SK-N-SH (cell line): ENCODE results near the gene CXCR3.

Experiments
- CTCF ChIP-seq: fragments of 200-600 bp; sonication (generic); IDR thresholded peaks from 2 replicates; pipeline ENCODE4 v1.6.1; 2017; ENCODE audit warnings: antibody characterized with exemption, mild to moderate bottlenecking, moderate library complexity
- FOXM1 ChIP-seq: IDR thresholded peaks from 2 replicates; pipeline ENCODE4 v1.4.0; 2012; ENCODE audit warnings: low read depth, mild to moderate bottlenecking
- JUND ChIP-seq: IDR thresholded peaks from 2 replicates; pipeline ENCODE4 v1.4.0; 2012
- NFIC ChIP-seq: IDR thresholded peaks from 2 replicates; pipeline ENCODE4 v1.4.0; 2012; ENCODE audit warnings: borderline replicate concordance
- NRF1 ChIP-seq: IDR thresholded peaks from 2 replicates; pipeline ENCODE4 v1.6.1; 2012; ENCODE audit warnings: low read depth, mild to moderate bottlenecking, low read length
- POLR2AphosphoS5 ChIP-seq: IDR thresholded peaks from 2 replicates; pipeline ENCODE4 v1.6.1; 2012; ENCODE audit warnings: low read depth, low read length
- RXRA ChIP-seq: IDR thresholded peaks from 2 replicates; pipeline ENCODE4 v1.4.0; 2012; ENCODE audit warnings: low read depth, mild to moderate bottlenecking, borderline replicate concordance
- ZBTB33 ChIP-seq: IDR thresholded peaks from 2 replicates; pipeline ENCODE4 v1.4.0; 2012; ENCODE audit warnings: low read depth, borderline replicate concordance

- TF ChIP-seq RXRA (no peak), CTCF (no peak), POLR2AphosphoS5 (no peak), ZBTB33 (no peak), NFIC (no peak), NRF1 (no peak), FOXM1 (no peak), JUND (no peak)
Observed at GRCh38 chrX:71618787-71619186, 476 bp upstream of the CXCR3 start.
